HG02623 (cell line): ENCODE data around the gene SNRNP70.
A peak's percentile ranks its signal among the peaks of the same experiment; 100 is the strongest.
"Not testable (repeated sequence)": the region's sequence is repeated elsewhere in the genome, so short reads cannot be mapped to it uniquely, and the experiment has no call there.

Experiments used
- ATAC-seq: cut with Tn5 transposase; IDR thresholded peaks from one replicate; pipeline ENCODE4 v1.9.1; 2021; ENCODE audit warnings: moderate library complexity; ENCODE audit not compliant: unreplicated experiment

The SNRNP70 gene

DNA sequence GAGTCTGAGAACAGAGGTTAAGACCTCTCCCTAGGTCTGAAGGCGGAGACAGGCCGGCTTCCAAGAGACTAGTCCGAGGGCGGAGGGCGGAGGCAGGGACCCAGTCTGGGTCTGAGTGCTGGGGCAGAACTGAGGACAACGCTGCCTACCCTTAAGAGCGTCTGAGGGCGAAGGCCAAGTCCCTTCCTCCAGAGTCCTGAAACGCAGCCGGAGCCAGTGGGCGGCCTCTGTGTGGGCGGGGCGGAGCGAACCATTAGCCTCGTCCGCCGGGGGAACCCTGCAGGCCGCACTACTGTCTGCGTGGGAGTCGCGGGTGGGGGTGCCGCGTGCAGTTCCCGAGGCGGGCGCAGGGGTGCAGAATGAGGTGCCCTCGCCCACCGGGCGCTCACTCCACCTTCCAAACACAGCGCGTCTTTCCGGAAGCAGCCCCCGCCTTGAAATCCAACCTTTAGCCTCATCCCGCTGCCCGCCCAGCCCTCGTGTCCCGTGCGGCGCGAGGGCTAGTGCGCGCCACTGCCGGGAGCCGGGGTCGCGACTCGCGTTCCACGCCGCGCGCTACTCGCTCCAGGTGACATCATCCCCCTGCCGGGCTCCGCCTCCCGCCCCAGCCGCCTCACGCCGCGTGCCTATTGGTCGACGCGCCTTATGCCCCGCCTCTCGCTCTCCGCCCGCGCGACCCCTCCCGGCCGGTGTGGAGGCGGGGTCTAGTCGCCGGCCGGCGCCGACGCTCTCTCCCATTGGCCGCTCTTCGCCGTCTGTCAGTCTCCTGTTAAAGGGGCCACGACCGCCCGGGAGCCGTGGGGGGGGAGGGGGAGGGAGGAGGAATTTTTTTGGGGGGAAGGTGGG, 33.5 kb downstream of the SNRNP70 start, which contains the start of gene C19orf73:
TSS of gene C19orf73 (minus strand) at position 579 of the 846 bp plus-strand sequence. CDS start at position 458, 121 bp downstream.
- ATAC-seq: peak; percentile 81

- ATAC-seq: no peak
These were observed 34.4 kb downstream of the SNRNP70 start, which contains the start of gene PPFIA3 for GRCh38 chr19:49119411-49120324. PPFIA3 (plus strand) TSS chr19:49119544; CDS start chr19:49127874, 8,330 bp downstream.

- ATAC-seq: no peak
These were observed 35.1 kb downstream of the SNRNP70 start for GRCh38 chr19:49120325-49120683.

DNA sequence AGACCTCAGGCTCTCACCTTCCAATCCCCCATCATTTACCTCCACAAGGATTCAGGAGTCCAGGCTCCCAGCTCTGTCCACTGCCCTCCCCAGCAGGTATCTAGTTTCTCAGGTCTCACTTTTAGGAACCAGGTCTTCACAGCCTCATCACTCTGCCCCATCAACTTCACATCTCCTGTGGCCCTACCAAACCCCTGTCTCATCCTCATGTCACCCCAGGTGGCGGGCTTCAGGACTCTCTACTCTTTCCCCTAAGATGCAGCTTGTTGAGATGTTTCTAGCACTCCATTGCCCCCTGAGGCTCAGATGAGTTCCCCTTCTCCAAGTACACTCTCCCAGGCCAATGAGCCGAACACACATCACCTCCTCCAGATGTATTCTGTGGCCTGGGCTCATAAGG, 35.6 kb downstream of the SNRNP70 start:
- no peak for ATAC-seq

GRCh38 chr19:49121841-49122240, 36.6 kb downstream of the SNRNP70 start:
- ATAC-seq: not testable (repeated sequence)

DNA sequence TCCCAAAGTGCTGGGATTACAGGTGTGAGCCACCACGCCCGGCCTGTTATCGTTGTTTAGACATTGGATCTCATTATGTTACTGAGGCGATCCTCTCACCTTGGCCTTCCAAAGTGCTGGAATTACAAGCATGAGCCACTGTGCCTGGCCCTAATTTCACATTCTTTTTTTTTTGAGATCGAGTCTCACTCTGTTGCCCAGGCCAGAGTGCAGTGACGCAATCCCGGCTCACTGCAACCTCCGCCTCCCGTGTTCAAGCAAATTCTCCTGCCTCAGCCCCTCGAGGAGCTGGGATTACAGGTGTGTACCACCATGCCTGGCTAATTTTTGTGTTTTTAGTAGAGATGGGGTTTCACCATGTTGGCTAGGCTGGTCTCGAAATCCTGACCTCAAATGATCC, 38.0 kb downstream of the SNRNP70 start:
- ATAC-seq: not testable (repeated sequence)

DNA sequence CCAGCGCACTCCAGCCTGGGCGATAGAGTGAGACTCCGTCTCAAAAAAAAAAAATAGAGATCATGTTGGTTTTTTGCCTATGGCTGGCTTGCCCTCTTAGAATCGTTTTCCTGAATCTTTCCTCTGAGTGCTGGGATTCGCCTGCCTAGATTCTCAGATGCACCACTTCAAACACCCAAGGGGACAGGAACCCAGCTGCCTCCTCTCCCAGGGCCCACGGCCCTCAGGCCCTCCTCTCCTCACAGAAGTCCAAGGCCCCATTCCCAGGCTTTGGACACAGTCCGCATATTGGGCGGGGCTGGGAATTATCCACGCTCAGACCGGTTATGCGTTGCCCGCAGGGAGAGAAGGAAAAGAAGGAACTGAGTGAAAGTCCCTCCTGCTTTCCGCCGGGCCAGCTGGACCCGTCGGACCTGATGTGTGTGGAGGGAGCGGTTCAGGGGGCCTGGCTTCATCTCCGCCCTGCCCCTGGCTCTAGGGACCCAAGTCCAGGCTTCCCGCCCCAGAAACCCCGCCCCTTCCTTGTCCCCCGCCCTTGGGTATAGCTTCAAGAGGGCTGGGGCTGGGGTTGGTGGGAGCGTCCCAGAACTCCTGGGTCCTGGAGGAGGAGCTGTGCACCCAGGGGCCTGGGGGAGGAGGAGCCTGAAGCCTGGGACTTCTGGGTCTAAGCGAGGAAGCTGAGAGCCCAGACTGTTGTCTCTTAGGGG, 39.9 kb downstream of the SNRNP70 start:
- no peak for ATAC-seq

GRCh38 chr19:49126575-49126974, 41.3 kb downstream of the SNRNP70 start:
- no peak for ATAC-seq

- not testable (repeated sequence) for ATAC-seq
These were observed 42.0 kb downstream of the SNRNP70 start for GRCh38 chr19:49127225-49127624.

- ATAC-seq: peak; percentile 80
These were observed 42.7 kb downstream of the SNRNP70 start for GRCh38 chr19:49127674-49128544.

DNA sequence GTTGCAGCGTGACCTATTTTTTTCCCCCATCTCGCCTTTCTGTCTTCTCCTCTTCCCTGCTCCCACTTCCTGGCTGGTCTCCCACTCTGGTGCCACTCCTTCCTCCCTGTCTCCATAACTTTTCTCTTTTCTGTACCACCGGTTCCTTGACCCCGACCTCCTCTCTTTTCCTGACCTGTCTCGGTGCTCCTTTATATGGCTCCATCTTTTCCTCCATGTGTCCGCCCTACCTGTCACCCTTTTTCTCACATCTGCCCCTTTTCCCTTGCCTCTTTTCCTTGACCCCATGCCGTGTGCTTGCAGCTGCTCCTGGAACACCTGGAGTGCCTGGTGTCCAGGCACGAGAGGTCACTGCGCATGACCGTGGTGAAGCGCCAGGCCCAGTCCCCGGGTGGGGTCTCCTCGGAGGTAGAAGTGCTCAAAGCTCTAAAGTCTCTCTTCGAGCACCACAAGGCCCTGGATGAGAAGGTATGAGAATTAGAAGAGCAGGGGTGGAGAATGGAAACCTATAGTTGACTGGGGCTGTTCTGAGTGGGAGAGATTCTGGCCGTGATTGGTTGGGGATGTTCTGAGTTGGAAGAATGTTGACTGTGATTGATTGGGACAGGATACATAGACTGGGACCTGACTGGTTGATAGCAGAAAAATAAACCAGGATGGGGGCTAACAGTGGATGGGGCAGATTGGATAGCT, 43.4 kb downstream of the SNRNP70 start:
- ATAC-seq: no peak

DNA sequence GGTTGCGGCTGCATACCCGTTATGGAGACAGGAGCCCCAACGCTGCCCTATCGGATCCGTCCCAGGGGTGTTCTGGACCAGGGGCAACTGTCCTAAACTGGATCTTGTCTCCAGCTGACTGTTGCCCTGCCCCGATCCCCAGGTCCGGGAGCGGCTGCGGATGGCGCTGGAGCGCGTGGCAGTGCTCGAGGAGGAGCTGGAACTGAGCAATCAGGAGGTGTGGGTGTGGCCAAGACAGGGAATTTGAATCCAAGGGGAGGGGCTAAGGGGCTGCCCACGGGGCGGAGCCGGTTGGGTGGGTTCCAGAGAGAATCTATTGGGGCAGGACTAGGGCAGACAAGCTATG, 44.0 kb downstream of the SNRNP70 start:
- ATAC-seq: no peak

DNA sequence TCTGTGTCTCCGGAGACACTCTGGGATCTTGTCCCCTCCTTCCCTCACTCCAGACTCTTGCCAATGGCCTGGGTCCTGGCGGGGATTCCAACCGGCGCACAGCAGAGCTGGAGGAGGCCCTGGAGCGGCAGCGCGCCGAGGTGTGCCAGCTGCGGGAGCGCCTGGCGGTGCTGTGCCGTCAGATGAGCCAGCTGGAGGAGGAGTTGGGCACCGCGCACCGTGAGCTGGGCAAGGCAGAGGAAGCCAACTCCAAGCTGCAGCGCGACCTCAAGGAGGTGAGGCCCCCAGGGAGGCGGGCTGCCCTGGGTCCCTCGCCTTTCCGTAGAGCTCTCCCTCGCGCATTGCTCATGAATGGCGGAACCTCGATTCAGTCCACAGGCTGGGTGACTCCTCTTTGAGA, 45.1 kb downstream of the SNRNP70 start:
- ATAC-seq: no peak

- no peak for ATAC-seq
These were observed 47.8 kb downstream of the SNRNP70 start for GRCh38 chr19:49132974-49133609.

- no peak for ATAC-seq
These were observed 48.6 kb downstream of the SNRNP70 start for GRCh38 chr19:49133621-49134454.

DNA sequence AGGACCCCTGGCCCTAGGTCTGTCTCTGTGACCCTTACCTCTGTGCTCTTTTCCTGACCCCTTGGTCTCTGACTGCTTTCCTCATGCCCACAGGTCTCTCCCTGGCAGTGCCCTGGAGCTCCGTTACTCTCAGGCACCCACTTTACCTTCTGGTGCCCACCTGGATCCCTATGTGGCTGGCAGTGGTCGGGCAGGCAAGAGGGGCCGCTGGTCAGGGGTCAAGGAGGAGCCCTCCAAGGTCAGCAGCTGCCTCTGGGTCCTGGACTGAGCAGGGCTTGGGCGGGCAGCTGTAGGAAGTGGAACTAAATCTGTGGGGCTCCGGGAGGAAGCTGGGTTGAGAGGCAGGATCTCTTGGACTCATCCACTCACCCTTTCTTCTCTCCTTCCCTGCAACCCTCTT, 50.4 kb downstream of the SNRNP70 start:
- no peak for ATAC-seq

- no peak for ATAC-seq
These were observed 51.5 kb downstream of the SNRNP70 start for GRCh38 chr19:49136771-49137171.

DNA sequence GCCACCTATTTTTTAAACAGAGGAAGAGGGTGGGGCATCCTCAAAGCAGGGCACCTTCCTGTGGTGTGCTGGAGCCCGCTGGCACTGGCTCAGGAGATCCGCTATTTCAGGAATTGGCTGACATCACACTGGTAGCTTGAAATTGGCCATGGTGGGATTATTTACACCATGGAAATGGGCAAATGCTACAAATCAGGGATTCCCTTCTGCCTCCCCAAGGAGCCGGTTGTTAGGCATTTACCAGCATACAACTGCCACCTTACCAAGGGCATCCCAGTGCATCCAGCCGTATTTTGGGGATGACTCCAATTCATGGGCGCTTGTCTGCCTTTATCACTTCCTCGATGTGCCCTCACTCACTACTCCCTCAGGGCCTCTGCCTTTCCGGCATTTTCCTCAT, 55.7 kb downstream of the SNRNP70 start:
- no peak for ATAC-seq
